Left ventricle myocardium inferior (tissue), 1 donor: ENCODE data around the gene WNT3A. TPM values are rescaled to one million over a fixed set of nuclear protein-coding genes. Genes with fewer than 3 reads are reported as not detected.

Source experiments
- DNase-seq: peaks from one replicate; pipeline ENCODE4 v3.0.0-alpha.2; 2020
- H3K27ac ChIP-seq: fragments of 200-600 bp; replicated peaks from 2 replicates; pipeline ENCODE4 v1.8.0; 2021
- H3K27me3 ChIP-seq: fragments of 200-600 bp; 2 replicates; pipeline ENCODE4 v1.8.0; 2021; ENCODE audit warnings: low read depth
- H3K36me3 ChIP-seq: fragments of 200-600 bp; 2 replicates; pipeline ENCODE4 v1.8.0; 2021
- H3K4me1 ChIP-seq: fragments of 200-600 bp; 2 replicates; pipeline ENCODE4 v1.8.0; 2021
- H3K4me3 ChIP-seq: fragments of 200-600 bp; 2 replicates; pipeline ENCODE4 v1.8.0; 2021; ENCODE audit warnings: mild to moderate bottlenecking, moderate library complexity
- H3K9me3 ChIP-seq: fragments of 200-600 bp; replicated peaks from 2 replicates; pipeline ENCODE4 v1.8.0; 2021
- CTCF ChIP-seq: fragments of 200-600 bp; IDR thresholded peaks from 2 replicates; pipeline ENCODE4 v1.8.0; 2021; ENCODE audit warnings: antibody characterized with exemption, mild to moderate bottlenecking, borderline replicate concordance
- intact Hi-C: fragments of 100-400 bp; cut with micrococcal nuclease; formaldehyde crosslinking; loops from one replicate; pipeline ENCODE4 v1.11.0; 2022
- total RNA-seq: library from RNA; stranded (reverse); fragmentation: NEBNext Ultra II Directional; extraction: Animal tissue kit (Norgen Biotek cat#: 25700); gene quantifications from one replicate; pipeline ENCODE4 v1.2.1, GENCODE V29; 2021
- donor health status: DM: no; HTN: yes; CAD: no; lungs with severe emphysema.

WNT3A gene
- total RNA-seq, 1 donor from 2014 or later: not detected

- no peaks in the 10 kb centered on the region for H3K36me3 ChIP-seq
- H3K4me1 ChIP-seq: no peaks in the 10 kb centered on the region
- H3K27ac ChIP-seq: no peak overlapping the region
- H3K4me3 ChIP-seq: no peak overlapping the region
- no peak for TF ChIP-seq CTCF
- H3K9me3 ChIP-seq: peaks cover 16% of the 10 kb centered on the region
- peak; percentile 6 for DNase-seq
- intact Hi-C loops: no loop called here
- peaks cover 55% of the 10 kb centered on the region for H3K27me3 ChIP-seq
Observed at GRCh38 chr1:228030451-228031201, 23.8 kb downstream of the WNT3A start.

- TF ChIP-seq CTCF: no peak
- Histone ChIP-seq H3K36me3 (no peaks in the 10 kb centered on the region), H3K27me3 (peaks cover 63% of the 10 kb centered on the region), H3K27ac (no peak overlapping the region), H3K9me3 (peaks cover 16% of the 10 kb centered on the region), H3K4me3 (no peak overlapping the region), H3K4me1 (no peaks in the 10 kb centered on the region)
- intact Hi-C loops: no loop called here
- peak; percentile 7 for DNase-seq
Observed at GRCh38 chr1:228031276-228031995, 24.6 kb downstream of the WNT3A start.

- no peak for DNase-seq
- Histone ChIP-seq H3K9me3 (peaks cover 16% of the 10 kb centered on the region), H3K4me1 (no peaks in the 10 kb centered on the region), H3K36me3 (no peaks in the 10 kb centered on the region), H3K27ac (no peak overlapping the region), H3K4me3 (no peak overlapping the region), H3K27me3 (peaks cover 69% of the 10 kb centered on the region)
- intact Hi-C loops: no loop called here
- no peak for TF ChIP-seq CTCF
Observed at GRCh38 chr1:228032041-228032440, 25.2 kb downstream of the WNT3A start.

- intact Hi-C loops: no loop called here
Observed at GRCh38 chr1:228033376-228033775, 26.6 kb downstream of the WNT3A start.

More at GRCh38 chr1:228033376-228033775, 26.6 kb downstream of the WNT3A start:
- Histone ChIP-seq H3K27me3 (peaks cover 79% of the 10 kb centered on the region), H3K4me1 (peaks cover 10% of the 10 kb centered on the region), H3K4me3 (no peak overlapping the region), H3K9me3 (peaks cover 16% of the 10 kb centered on the region), H3K36me3 (no peaks in the 10 kb centered on the region), H3K27ac (no peak overlapping the region)
- no peak for DNase-seq
- no peak for TF ChIP-seq CTCF
